HG02973 (cell line): ENCODE measurements around the gene FXR2.

Source experiments
- ATAC-seq: cut with Tn5 transposase; IDR thresholded peaks from one replicate; pipeline ENCODE4 v1.9.1; 2021; ENCODE audit warnings: moderate library complexity; ENCODE audit not compliant: unreplicated experiment

The FXR2 gene

GRCh38 chr17:7573324-7574080 is 41.2 kb downstream of the FXR2 start:
- ATAC-seq, result no peak

GRCh38 chr17:7572588-7573323 is 41.9 kb downstream of the FXR2 start:
- peak; percentile 1 for ATAC-seq

- peak; percentile 82 for ATAC-seq
Measured at GRCh38 chr17:7572338-7572587, 42.4 kb downstream of the FXR2 start.

- ATAC-seq, result no peak
Measured at GRCh38 chr17:7570351-7570750, 44.3 kb downstream of the FXR2 start.

- no peak for ATAC-seq
Measured at GRCh38 chr17:7569571-7569970, 45.1 kb downstream of the FXR2 start.

- no peak for ATAC-seq
Measured at GRCh38 chr17:7563115-7563869, 51.4 kb downstream of the FXR2 start.

GRCh38 chr17:7562208-7562605 is 52.5 kb downstream of the FXR2 start:
- ATAC-seq, result no peak

- peak; percentile 47 for ATAC-seq
Measured at GRCh38 chr17:7561589-7562207, 53.0 kb downstream of the FXR2 start, which contains the start of gene SENP3. TSS of gene SENP3 (plus strand) at chr17:7561919. CDS start at chr17:7563077, 1,158 bp downstream.

- peak; percentile 43 for ATAC-seq
Measured at GRCh38 chr17:7561028-7561575, 53.6 kb downstream of the FXR2 start.

GRCh38 chr17:7560172-7561027 is 54.3 kb downstream of the FXR2 start:
- no peak for ATAC-seq

GRCh38 chr17:7559320-7560171 is 55.2 kb downstream of the FXR2 start:
- ATAC-seq, result no peak

- ATAC-seq, result no peak
Measured at GRCh38 chr17:7558544-7559319, 56.0 kb downstream of the FXR2 start, which contains the start of gene TNFSF13. TSS of gene TNFSF13 (plus strand) at chr17:7558750. CDS start at chr17:7559040, 290 bp downstream.

- no peak for ATAC-seq
Measured at GRCh38 chr17:7557775-7558543, 56.7 kb downstream of the FXR2 start.

- no peak for ATAC-seq
Measured at GRCh38 chr17:7557147-7557764, 57.4 kb downstream of the FXR2 start.

GRCh38 chr17:7556627-7557026 is 58.1 kb downstream of the FXR2 start:
- ATAC-seq, result no peak

GRCh38 chr17:7555320-7555948 is 59.3 kb downstream of the FXR2 start:
- ATAC-seq, result no peak

- ATAC-seq, result no peak
Measured at GRCh38 chr17:7553356-7553755, 61.3 kb downstream of the FXR2 start.
